WI38 (cell line): ENCODE data around the gene FAU.
"Not testable (repeated sequence)": the region's sequence is repeated elsewhere in the genome, so short reads cannot be mapped to it uniquely, and the experiment has no call there.

Experiments
- H3K4me3 ChIP-seq: 2 replicates; pipeline ENCODE4 v1.5.1; 2011; ENCODE audit warnings: low read depth, mild to moderate bottlenecking, control low read depth, low read length
- TF ChIP-seq, protein P1 (sequence below): IDR thresholded peaks from 2 replicates; pipeline ENCODE4 v1.5.1; 2012; ENCODE audit warnings: low read depth, mild to moderate bottlenecking, control low read depth, low read length

Gene FAU

DNA sequence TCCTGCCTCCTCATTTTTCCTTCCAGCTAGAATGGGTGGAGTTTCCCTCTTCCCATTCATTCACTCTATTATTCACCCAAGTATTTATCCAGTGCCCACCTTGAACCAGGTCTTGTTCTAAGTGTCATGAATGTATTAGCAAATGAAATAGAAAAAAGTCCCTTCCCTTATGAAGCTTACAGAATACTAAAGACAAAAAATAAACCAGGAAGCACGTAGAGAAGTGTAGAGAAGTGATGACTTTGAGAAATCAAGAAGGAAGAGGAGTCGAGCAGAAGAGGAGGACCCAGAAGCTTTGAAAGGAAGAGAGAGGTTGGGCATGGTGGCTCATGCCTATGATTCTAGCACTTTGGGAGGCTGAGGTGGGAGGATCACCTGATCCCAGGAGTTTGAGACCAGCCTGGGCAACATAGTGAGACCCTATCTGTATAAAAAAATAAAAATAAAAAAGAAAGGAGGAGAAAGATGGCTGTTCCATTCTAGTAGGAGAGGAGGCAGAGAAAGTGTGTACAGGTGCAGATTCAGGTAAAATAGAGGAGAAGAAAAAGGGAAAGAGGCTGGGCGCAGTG is 29.5 kb upstream of the FAU start:
- TF ChIP-seq, protein P1, sequence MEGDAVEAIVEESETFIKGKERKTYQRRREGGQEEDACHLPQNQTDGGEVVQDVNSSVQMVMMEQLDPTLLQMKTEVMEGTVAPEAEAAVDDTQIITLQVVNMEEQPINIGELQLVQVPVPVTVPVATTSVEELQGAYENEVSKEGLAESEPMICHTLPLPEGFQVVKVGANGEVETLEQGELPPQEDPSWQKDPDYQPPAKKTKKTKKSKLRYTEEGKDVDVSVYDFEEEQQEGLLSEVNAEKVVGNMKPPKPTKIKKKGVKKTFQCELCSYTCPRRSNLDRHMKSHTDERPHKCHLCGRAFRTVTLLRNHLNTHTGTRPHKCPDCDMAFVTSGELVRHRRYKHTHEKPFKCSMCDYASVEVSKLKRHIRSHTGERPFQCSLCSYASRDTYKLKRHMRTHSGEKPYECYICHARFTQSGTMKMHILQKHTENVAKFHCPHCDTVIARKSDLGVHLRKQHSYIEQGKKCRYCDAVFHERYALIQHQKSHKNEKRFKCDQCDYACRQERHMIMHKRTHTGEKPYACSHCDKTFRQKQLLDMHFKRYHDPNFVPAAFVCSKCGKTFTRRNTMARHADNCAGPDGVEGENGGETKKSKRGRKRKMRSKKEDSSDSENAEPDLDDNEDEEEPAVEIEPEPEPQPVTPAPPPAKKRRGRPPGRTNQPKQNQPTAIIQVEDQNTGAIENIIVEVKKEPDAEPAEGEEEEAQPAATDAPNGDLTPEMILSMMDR: no peak
- H3K4me3 ChIP-seq: no peak overlapping the region

- no peak overlapping the region for H3K4me3 ChIP-seq
- TF ChIP-seq, protein P1: no peak
Measured at GRCh38 chr11:65150509-65151299, 28.8 kb upstream of the FAU start.

GRCh38 chr11:65150131-65150508 is 28.2 kb upstream of the FAU start:
- not testable (repeated sequence) for H3K4me3 ChIP-seq

- TF ChIP-seq, protein P1: no peak
Measured at GRCh38 chr11:65148657-65149056, 26.7 kb upstream of the FAU start.

DNA sequence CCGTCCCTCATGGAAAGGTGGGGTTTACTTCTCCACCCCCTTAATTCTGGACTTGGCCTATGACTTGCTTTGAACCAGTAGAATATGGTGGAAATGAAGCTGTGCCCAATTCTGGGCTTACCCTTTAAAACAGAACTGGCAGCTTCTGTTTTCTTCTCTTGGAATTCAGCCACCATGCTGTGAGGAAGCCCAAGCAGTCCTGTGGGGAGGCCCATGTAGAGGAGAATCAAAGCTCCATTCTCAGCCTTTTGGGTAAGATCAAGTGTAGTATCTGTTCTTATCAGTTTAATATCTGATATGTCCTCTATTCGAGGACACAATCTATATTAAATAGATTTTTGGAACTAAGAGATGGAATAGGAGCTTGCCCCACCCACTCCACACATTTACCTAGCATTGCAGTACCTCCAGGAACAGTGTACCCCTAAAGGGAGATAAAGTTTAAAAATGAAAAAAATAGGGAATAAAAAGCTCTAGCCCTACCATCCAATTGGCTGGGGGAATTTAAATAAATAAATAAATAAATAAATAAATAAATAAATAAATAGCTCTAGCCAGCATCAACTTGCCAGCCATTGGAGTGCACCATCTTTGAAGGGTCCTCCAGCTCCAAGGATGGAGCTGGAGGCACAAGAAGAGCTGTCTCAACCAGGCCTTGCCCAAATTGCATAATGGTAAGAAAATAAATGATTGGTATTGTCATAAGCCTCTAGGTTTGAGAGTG is 25.6 kb upstream of the FAU start:
- no peak overlapping the region for H3K4me3 ChIP-seq
- TF ChIP-seq, protein P1: no peak

More at GRCh38 chr11:65148657-65149056, 26.7 kb upstream of the FAU start:
- H3K4me3 ChIP-seq: no peak overlapping the region

DNA sequence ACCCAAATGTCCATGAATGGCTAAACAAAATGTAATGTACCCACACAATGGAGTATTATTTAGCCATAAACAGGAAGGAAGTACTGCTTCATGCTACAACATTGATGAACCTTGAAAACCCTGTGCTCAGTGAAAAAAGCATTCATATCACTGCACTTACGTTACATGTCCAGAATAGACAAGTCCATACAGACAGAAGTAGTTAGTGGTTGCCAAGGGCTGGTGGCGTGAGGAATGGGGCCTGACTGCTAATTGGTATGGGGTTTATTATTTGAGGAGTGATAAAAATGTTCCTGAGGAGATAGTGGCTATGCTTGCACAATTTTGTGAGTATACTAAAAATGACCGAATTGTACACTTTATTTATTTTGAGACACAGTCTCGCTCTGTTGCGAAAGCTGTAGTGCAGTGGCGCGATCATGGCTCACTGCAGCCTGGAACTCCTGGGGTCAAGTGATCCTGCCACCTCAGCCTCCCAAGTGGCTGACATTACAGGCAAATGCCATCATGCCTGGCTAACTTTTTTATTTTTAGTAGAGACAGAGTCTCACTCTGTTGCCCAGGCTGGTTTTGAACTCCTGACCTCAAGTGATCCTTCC is 20.1 kb upstream of the FAU start:
- TF ChIP-seq, protein P1: no peak
- H3K4me3 ChIP-seq: no peak overlapping the region

- H3K4me3 ChIP-seq: no peak overlapping the region
- TF ChIP-seq, protein P1: no peak
Measured at GRCh38 chr11:65136515-65137096, 14.7 kb upstream of the FAU start.
